Breast epithelium (tissue), 3 donors: Measurements from ENCODE around the gene GUCD1.

ENCODE experiments used
- CTCF ChIP-seq, 3 donors: fragments of 450-650 bp; IDR thresholded peaks; one replicate each; pipeline ENCODE4 v1.5.1; 2016 to 2017; ENCODE audit warnings: antibody characterized with exemption in 3 of 3, mild to moderate bottlenecking in 3 of 3, moderate library complexity in 3 of 3
- POLR2A ChIP-seq: fragments of 450-650 bp; IDR thresholded peaks from one replicate; pipeline ENCODE4 v1.6.1; 2016; ENCODE audit warnings: antibody characterized with exemption, mild to moderate bottlenecking, moderate library complexity
- POLR2AphosphoS5 ChIP-seq, 3 donors: sonication (generic); formaldehyde crosslinking; IDR thresholded peaks; one replicate each; pipeline ENCODE4 v1.6.1; 2017; ENCODE audit warnings: antibody characterized with exemption in 3 of 3

GRCh38 chr22:24543185-24543601, 11.7 kb downstream of the GUCD1 start:
- TF ChIP-seq CTCF (IDR thresholded peaks at IDR 0.05): no peak
- no peak for TF ChIP-seq POLR2AphosphoS5 (IDR thresholded peaks at IDR 0.05)
- TF ChIP-seq POLR2A: no peak
